Activated naive CD4-positive, alpha-beta T cell treated with anti-CD3 and anti-CD28 coated beads, Interleukin-2, amount 10 ng/mL, durations not matched to agents 7 days and 5 days (primary cell): ENCODE results near the gene PTTG1IP.
A peak's percentile ranks its signal among the peaks of the same experiment; 100 is the strongest.

Experiments
- CTCF ChIA-PET: fragments of 350-600 bp; sonication (Branson Sonifier 250); formaldehyde crosslinking; loops from one replicate; lab custom pipeline; 2021; ENCODE audit warnings: antibody characterized with exemption; lab: Charles Lee
- DNase-seq: peaks from one replicate; pipeline ENCODE4 v3.0.0-alpha.2; 2020
- H3K27ac Mint-ChIP-seq: one replicate; pipeline ENCODE4 v1.8.0; 2021; ENCODE audit warnings: mild to moderate bottlenecking, moderate library complexity, mixed read lengths
- H3K27me3 Mint-ChIP-seq: one replicate; pipeline ENCODE4 v1.8.0; 2021; ENCODE audit warnings: mild to moderate bottlenecking, mixed read lengths
- H3K36me3 Mint-ChIP-seq: one replicate; pipeline ENCODE4 v1.8.0; 2021; ENCODE audit warnings: mixed read lengths
- H3K4me1 Mint-ChIP-seq: one replicate; pipeline ENCODE4 v1.8.0; 2021; ENCODE audit warnings: mixed read lengths
- H3K4me3 Mint-ChIP-seq: one replicate; pipeline ENCODE4 v1.8.0; 2021; ENCODE audit warnings: mild to moderate bottlenecking, moderate library complexity, mixed read lengths
- H3K9me3 Mint-ChIP-seq: one replicate; pipeline ENCODE4 v1.8.0; 2021; ENCODE audit warnings: mixed read lengths

The PTTG1IP gene

GRCh38 chr21:44873356-44874239 lies at the start of gene PTTG1IP:
PTTG1IP (minus strand) TSS chr21:44873690; CDS start chr21:44873616, 74 bp downstream.
- Mint-ChIP-seq H3K27ac (peak within 1 kb of the TSS; percentile 97), H3K27me3 (no peaks in the 10 kb centered on the region), H3K36me3 (peaks cover 8% of the 10 kb centered on the region), H3K4me3 (peak within 1 kb of the TSS; percentile 90), H3K4me1 (peaks cover 61% of the 10 kb centered on the region), H3K9me3 (no peaks in the 10 kb centered on the region)
- CTCF ChIA-PET = interaction anchor here (1.1 to 7.3 kb wide), 4 partner anchors 41 to 80 kb away, joined by 3 to 93 read pairs (median 4); partner anchors contain the start of gene UBE2G2
- peak; percentile 99 for DNase-seq

- DNase-seq = no peak
- no peaks in the 10 kb centered on the region for H3K27me3 Mint-ChIP-seq
- peaks cover 80% of the 10 kb centered on the region for H3K4me1 Mint-ChIP-seq
- peaks cover 4% of the 10 kb centered on the region for H3K9me3 Mint-ChIP-seq
- H3K27ac Mint-ChIP-seq = peak overlapping the region; percentile 64
- peak overlapping the region; percentile 92 for H3K4me3 Mint-ChIP-seq
- peaks cover 52% of the 10 kb centered on the region for H3K36me3 Mint-ChIP-seq
- CTCF ChIA-PET = interaction anchor here (0.9 kb wide), 1 partner anchor 121 kb away, joined by 3 read pairs; no protein-coding TSS in a partner anchor
These were observed 48.4 kb upstream of the PTTG1IP start for GRCh38 chr21:44921928-44922327.

- peak within 1 kb of the TSS; percentile 92 for H3K4me3 Mint-ChIP-seq
- H3K9me3 Mint-ChIP-seq = peaks cover 4% of the 10 kb centered on the region
- peaks cover 80% of the 10 kb centered on the region for H3K4me1 Mint-ChIP-seq
- peaks cover 55% of the 10 kb centered on the region for H3K36me3 Mint-ChIP-seq
- CTCF ChIA-PET = interaction anchor here (0.9 to 2.0 kb wide), 3 partner anchors 10 to 120 kb away, joined by 3 to 5 read pairs (median 3); no protein-coding TSS in a partner anchor
- H3K27me3 Mint-ChIP-seq = no peaks in the 10 kb centered on the region
- peak within 1 kb of the TSS; percentile 93 for H3K27ac Mint-ChIP-seq
- peak; percentile 82 for DNase-seq
These were observed 47.5 kb upstream of the PTTG1IP start, which contains the start of gene ITGB2 for GRCh38 chr21:44920694-44921604. ITGB2 (minus strand) TSS chr21:44920899; CDS start chr21:44910782, 10,117 bp downstream.

GRCh38 chr21:44919913-44920693 lies 46.6 kb upstream of the PTTG1IP start:
- peak overlapping the region; percentile 92 for H3K4me3 Mint-ChIP-seq

GRCh38 chr21:44919111-44919912 lies 45.8 kb upstream of the PTTG1IP start:
- H3K9me3 Mint-ChIP-seq = peaks cover 4% of the 10 kb centered on the region
- H3K27me3 Mint-ChIP-seq = no peaks in the 10 kb centered on the region
- peaks cover 81% of the 10 kb centered on the region for H3K4me1 Mint-ChIP-seq
- peaks cover 63% of the 10 kb centered on the region for H3K36me3 Mint-ChIP-seq
- CTCF ChIA-PET = interaction anchor here (0.7 to 4.1 kb wide), 7 partner anchors 8 to 219 kb away, joined by 3 to 20 read pairs (median 3); no protein-coding TSS in a partner anchor
- no peak for DNase-seq
- H3K4me3 Mint-ChIP-seq = peak overlapping the region; percentile 92
- H3K27ac Mint-ChIP-seq = peak overlapping the region; percentile 82

More at GRCh38 chr21:44919913-44920693, 46.6 kb upstream of the PTTG1IP start:
- H3K4me1 Mint-ChIP-seq = peaks cover 81% of the 10 kb centered on the region
- peak overlapping the region; percentile 93 for H3K27ac Mint-ChIP-seq
- peaks cover 4% of the 10 kb centered on the region for H3K9me3 Mint-ChIP-seq
- H3K36me3 Mint-ChIP-seq = peaks cover 61% of the 10 kb centered on the region
- peak; percentile 38 for DNase-seq
- no peaks in the 10 kb centered on the region for H3K27me3 Mint-ChIP-seq
- CTCF ChIA-PET = interaction anchor here (0.7 to 4.1 kb wide), 6 partner anchors 8 to 27 kb away, joined by 3 to 20 read pairs (median 4); no protein-coding TSS in a partner anchor

- Mint-ChIP-seq H3K27ac (peak overlapping the region; percentile 83), H3K27me3 (no peaks in the 10 kb centered on the region), H3K36me3 (peaks cover 58% of the 10 kb centered on the region), H3K4me1 (peaks cover 79% of the 10 kb centered on the region), H3K4me3 (peak overlapping the region; percentile 92), H3K9me3 (no peaks in the 10 kb centered on the region)
- DNase-seq = no peak
- CTCF ChIA-PET = interaction anchor here (0.7 to 4.1 kb wide), 5 partner anchors 7 to 220 kb away, joined by 3 to 20 read pairs (median 5); no protein-coding TSS in a partner anchor
These were observed 45.1 kb upstream of the PTTG1IP start for GRCh38 chr21:44918581-44919033.

- Mint-ChIP-seq H3K4me1 (peaks cover 77% of the 10 kb centered on the region), H3K9me3 (no peaks in the 10 kb centered on the region), H3K27me3 (no peaks in the 10 kb centered on the region), H3K27ac (peak overlapping the region; percentile 83), H3K4me3 (peak overlapping the region; percentile 92), H3K36me3 (peaks cover 55% of the 10 kb centered on the region)
- CTCF ChIA-PET = interaction anchor here (1.1 to 4.1 kb wide), 3 partner anchors 10 to 19 kb away, joined by 3 to 20 read pairs (median 4); no protein-coding TSS in a partner anchor
- no peak for DNase-seq
These were observed 44.6 kb upstream of the PTTG1IP start for GRCh38 chr21:44918107-44918470.

- Mint-ChIP-seq H3K4me3 (peak overlapping the region; percentile 92), H3K9me3 (no peaks in the 10 kb centered on the region), H3K4me1 (peaks cover 74% of the 10 kb centered on the region), H3K27me3 (no peaks in the 10 kb centered on the region), H3K36me3 (peaks cover 51% of the 10 kb centered on the region), H3K27ac (peak overlapping the region; percentile 79)
- no peak for DNase-seq
- CTCF ChIA-PET = interaction anchor here (1.1 to 4.1 kb wide), 4 partner anchors 10 to 42 kb away, joined by 3 to 20 read pairs (median 4); no protein-coding TSS in a partner anchor
These were observed 44.1 kb upstream of the PTTG1IP start for GRCh38 chr21:44917446-44918106.

- Mint-ChIP-seq H3K9me3 (no peaks in the 10 kb centered on the region), H3K4me3 (peak overlapping the region; percentile 92)
These were observed 43.5 kb upstream of the PTTG1IP start for GRCh38 chr21:44916965-44917364.

GRCh38 chr21:44914176-44914874 lies 40.8 kb upstream of the PTTG1IP start:
- H3K4me3 Mint-ChIP-seq = peak overlapping the region; percentile 92
- peaks cover 53% of the 10 kb centered on the region for H3K36me3 Mint-ChIP-seq
- no peaks in the 10 kb centered on the region for H3K27me3 Mint-ChIP-seq
- DNase-seq = peak; percentile 80
- CTCF ChIA-PET = interaction anchor here (0.7 to 2.4 kb wide), 6 partner anchors 10 to 40 kb away, joined by 3 to 15 read pairs (median 4); partner anchors contain the start of gene PTTG1IP
- H3K9me3 Mint-ChIP-seq = no peaks in the 10 kb centered on the region
- H3K4me1 Mint-ChIP-seq = peaks cover 85% of the 10 kb centered on the region
- peak overlapping the region; percentile 94 for H3K27ac Mint-ChIP-seq

More at GRCh38 chr21:44916965-44917364, 43.5 kb upstream of the PTTG1IP start:
- no peak for DNase-seq
- no peaks in the 10 kb centered on the region for H3K27me3 Mint-ChIP-seq
- peak overlapping the region; percentile 79 for H3K27ac Mint-ChIP-seq
- peaks cover 73% of the 10 kb centered on the region for H3K4me1 Mint-ChIP-seq
- CTCF ChIA-PET = interaction anchor here (1.1 to 4.1 kb wide), 5 partner anchors 10 to 41 kb away, joined by 3 to 20 read pairs (median 4); no protein-coding TSS in a partner anchor
- peaks cover 51% of the 10 kb centered on the region for H3K36me3 Mint-ChIP-seq
